PFSK-1 (cell line): ENCODE data around the gene PFKFB3.

Experiments
- FOXP2 ChIP-seq: optimal IDR thresholded peaks from 2 replicates; pipeline ENCODE3; 2011; ENCODE audit warnings: borderline replicate concordance, control low read depth, inconsistent platforms; ENCODE audit not compliant: insufficient read depth; ENCODE audit errors: extremely low read length, extremely low read depth
- POLR2AphosphoS5 ChIP-seq: IDR thresholded peaks from 2 replicates; pipeline ENCODE4 v1.6.1; 2012; ENCODE audit warnings: low read depth, mild to moderate bottlenecking, control low read depth, low read length, moderate library complexity
- REST ChIP-seq, 2 experiments: IDR thresholded peaks; 2 replicates each; pipeline versions ENCODE4 v1.6.1 to v1.8.0; 2011 to 2012; ENCODE audit warnings: low read depth in 2 of 2, low read length in 2 of 2, control low read depth in 1 of 2, inconsistent platforms in 1 of 2, mild to moderate bottlenecking in 1 of 2, moderate library complexity in 1 of 2; ENCODE audit not compliant: insufficient read depth in 1 of 2
- SIN3A ChIP-seq: IDR thresholded peaks from 2 replicates; pipeline ENCODE4 v1.6.1; 2012; ENCODE audit warnings: mild to moderate bottlenecking, low read length, moderate library complexity, borderline replicate concordance; ENCODE audit not compliant: insufficient read depth
- TAF1 ChIP-seq: IDR thresholded peaks from 2 replicates; pipeline ENCODE4 v1.6.1; 2012; ENCODE audit warnings: low read length, control low read depth, borderline replicate concordance; ENCODE audit not compliant: insufficient read depth

DNA sequence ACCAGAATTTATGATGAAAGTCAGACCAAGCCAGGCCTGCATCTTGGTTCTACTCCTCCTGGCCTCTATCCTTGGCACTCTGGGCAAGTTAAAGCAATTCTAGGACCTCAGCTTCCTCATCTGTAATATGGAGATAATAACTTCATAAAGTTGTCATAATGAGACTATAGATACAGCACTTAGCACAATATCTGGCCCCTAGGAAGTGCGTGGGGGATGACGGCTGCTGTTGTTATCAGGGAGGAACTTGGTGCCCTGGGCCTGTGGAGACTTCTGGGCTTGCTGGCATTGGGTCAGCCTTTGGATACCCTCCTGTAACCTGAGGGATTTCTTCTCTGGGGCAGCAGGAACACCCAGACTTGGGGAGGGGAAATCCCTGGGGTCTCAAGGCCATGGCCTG lies 27.6 kb downstream of the PFKFB3 start:
- TF ChIP-seq POLR2AphosphoS5 (no peak), REST (IDR thresholded peaks at IDR 0.05; ENCODE audit: insufficient read depth in 1 of 2, low read depth in 2 of 2, low read length in 2 of 2) (no peak), TAF1 (no peak), SIN3A (no peak), FOXP2 (no peak)
